NCI-H128 (cell line): Measurements from ENCODE around the gene TMPO.
"Not testable (repeated sequence)": the region's sequence is repeated elsewhere in the genome, so short reads cannot be mapped to it uniquely, and the experiment has no call there.

ENCODE experiments used
- DNase-seq: peaks from one replicate; lab custom pipeline; 2025; ENCODE audit not compliant: unreplicated experiment; lab: John Stamatoyannopoulos, UW

Gene TMPO

GRCh38 chr12:98578392-98578791 lies 63.0 kb downstream of the TMPO start:
- DNase-seq: no peak

GRCh38 chr12:98578821-98579220 lies 63.4 kb downstream of the TMPO start:
- DNase-seq: no peak

- no peak for DNase-seq
Measured at GRCh38 chr12:98579347-98579746, 64.0 kb downstream of the TMPO start.

- DNase-seq: no peak
Measured at GRCh38 chr12:98579835-98580234, 64.4 kb downstream of the TMPO start.

GRCh38 chr12:98580695-98581094 lies 65.3 kb downstream of the TMPO start:
- DNase-seq: no peak

- DNase-seq: no peak
Measured at GRCh38 chr12:98581101-98581500, 65.7 kb downstream of the TMPO start.

GRCh38 chr12:98582093-98582492 lies 66.7 kb downstream of the TMPO start:
- DNase-seq: no peak

GRCh38 chr12:98587084-98587483 lies 71.7 kb downstream of the TMPO start:
- DNase-seq: no peak

GRCh38 chr12:98591209-98591608 lies 75.8 kb downstream of the TMPO start:
- DNase-seq: no peak

GRCh38 chr12:98592825-98593322 lies 77.5 kb downstream of the TMPO start:
- DNase-seq: no peak

- DNase-seq: peak; percentile 97
Measured at GRCh38 chr12:98593351-98594049, 78.1 kb downstream of the TMPO start, which contains the start of gene SLC25A3. TSS of gene SLC25A3 (plus strand) at chr12:98593686. CDS start at chr12:98593979, 293 bp downstream.

- no peak for DNase-seq
Measured at GRCh38 chr12:98594050-98594835, 78.9 kb downstream of the TMPO start.

- DNase-seq: no peak
Measured at GRCh38 chr12:98595243-98595988, 80.0 kb downstream of the TMPO start.

GRCh38 chr12:98597313-98597712 lies 81.9 kb downstream of the TMPO start:
- DNase-seq: not testable (repeated sequence)
